Sigmoid colon (tissue), 7 donors: ENCODE data around the gene TWF1. TPM values are rescaled to one million over a fixed set of nuclear protein-coding genes. Genes with fewer than 3 reads are reported as not detected.
"Not testable (repeated sequence)": the region's sequence is repeated elsewhere in the genome, so short reads cannot be mapped to it uniquely, and the experiment has no call there.

Experiments
- DNase-seq: peaks from one replicate; pipeline ENCODE4 v3.0.0-alpha.2; 2019
- H3K27ac ChIP-seq, 4 donors: fragments of 200-600 bp; sonication (generic); one replicate each; pipeline ENCODE4 v1.5.1; 2016 to 2019; ENCODE audit warnings: mild to moderate bottlenecking in 1 of 4
- H3K27me3 ChIP-seq, 3 donors: fragments of 200-600 bp; sonication (generic); one replicate each; pipeline ENCODE4 v1.5.1; 2019; ENCODE audit warnings: mild to moderate bottlenecking in 1 of 3
- H3K36me3 ChIP-seq, 4 donors: fragments of 200-600 bp; sonication (generic); one replicate each; pipeline ENCODE4 v1.5.1; 2016 to 2019
- H3K4me1 ChIP-seq, 4 donors: fragments of 200-600 bp; sonication (generic); one replicate each; pipeline ENCODE4 v1.5.1; 2017 to 2019
- H3K4me3 ChIP-seq, 4 donors: fragments of 200-600 bp; sonication (generic); one replicate each; pipeline ENCODE4 v1.5.1; 2017 to 2019; ENCODE audit warnings: mild to moderate bottlenecking in 2 of 4, moderate library complexity in 1 of 4
- H3K9me3 ChIP-seq, 4 donors: fragments of 200-600 bp in 3 of 4; sonication (generic) in 3 of 4; one replicate each; pipeline versions ENCODE4 v1.5.1 to v1.6.1; 2013 to 2019
- EP300 ChIP-seq, 4 donors: sonication (generic); formaldehyde crosslinking; IDR thresholded peaks; one replicate each; pipeline ENCODE4 v1.6.1; 2017; ENCODE audit warnings: antibody characterized with exemption in 4 of 4
- POLR2A ChIP-seq, 2 donors: fragments of 450-650 bp; IDR thresholded peaks; one replicate each; pipeline ENCODE4 v1.6.1; 2016; ENCODE audit warnings: antibody characterized with exemption in 2 of 2, mild to moderate bottlenecking in 2 of 2, moderate library complexity in 2 of 2
- POLR2AphosphoS5 ChIP-seq, 4 donors: sonication (generic); formaldehyde crosslinking; IDR thresholded peaks; one replicate each; pipeline ENCODE4 v1.6.1; 2017; ENCODE audit warnings: antibody characterized with exemption in 4 of 4
- WGBS, 2 donors: extraction: QIAGEN DNeasy Blood & Tissue Kit; methylation state at CpG; one replicate each; pipeline ENCODE4 v1.1.7; 2013; 5-methylcytosine and 5-hydroxymethylcytosine counted together
- intact Hi-C: fragments of 100-400 bp; cut with DNase I; formaldehyde crosslinking; loops from one replicate; pipeline ENCODE4 v1.15.1; 2023
- polyA plus RNA-seq, 3 donors: library from polyadenylated mRNA; stranded (reverse); fragments of 200-250 nt; gene quantifications; one replicate each; pipeline ENCODE4 v1.2.3, GENCODE V29; 2013
- total RNA-seq, 4 donors: library from RNA; depleted of rRNA; stranded (reverse); fragments of >200 nt; gene quantifications; one replicate each; pipeline ENCODE4 v1.1.0, GENCODE V29; 2016
- TF ChIP-seq, protein P1 (sequence below), 4 experiments: fragments of 450-650 bp in 3 of 4; fragments of 200-600 bp in 1 of 4; IDR thresholded peaks; one replicate each; pipeline ENCODE4 v1.5.1; 2016 to 2019; ENCODE audit warnings: antibody characterized with exemption in 4 of 4, mild to moderate bottlenecking in 3 of 4, moderate library complexity in 2 of 4
- donor health status: healthy with polysubstance abuse.
- donor health status: Bipolar disorder and iron deficiency.
- donor health status: healthy.

The TWF1 gene
- total and polyA plus RNA-seq, 7 donors = 63.8 to 168 (median 104) TPM

DNA sequence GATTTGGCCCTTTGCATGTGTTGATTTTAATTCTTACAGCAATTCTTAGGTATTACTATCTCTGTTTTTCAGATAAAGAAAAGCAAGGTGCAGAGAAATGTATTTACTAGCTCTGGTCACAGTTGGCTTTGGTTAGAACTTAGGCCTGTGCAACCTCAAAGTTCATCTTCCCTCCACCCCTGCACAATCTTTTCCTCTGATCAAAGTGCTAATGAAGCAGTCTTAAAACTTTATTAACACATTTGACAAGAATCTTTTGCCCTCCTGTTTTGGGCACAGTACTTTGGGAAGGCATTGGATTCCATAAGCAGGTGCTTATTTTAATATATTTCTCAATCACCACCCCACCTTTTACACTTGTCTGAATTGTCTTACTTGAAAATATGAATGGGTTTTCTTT lies 44.6 kb downstream of the TWF1 start:
- Histone ChIP-seq H3K4me1 (peaks cover 0 to 30% (median 20%) of the 10 kb centered on the region in 4 donors), H3K36me3 (no peaks in the 10 kb centered on the region), H3K4me3 (no peak overlapping the region), H3K27ac (no peak overlapping the region), H3K27me3 (no peaks in the 10 kb centered on the region), H3K9me3 (no peaks in the 10 kb centered on the region)
- TF ChIP-seq EP300 (IDR thresholded peaks at IDR 0.05) (no peak), POLR2AphosphoS5 (IDR thresholded peaks at IDR 0.05) (no peak), POLR2A (IDR thresholded peaks at IDR 0.05) (no peak)
- TF ChIP-seq, protein P1, sequence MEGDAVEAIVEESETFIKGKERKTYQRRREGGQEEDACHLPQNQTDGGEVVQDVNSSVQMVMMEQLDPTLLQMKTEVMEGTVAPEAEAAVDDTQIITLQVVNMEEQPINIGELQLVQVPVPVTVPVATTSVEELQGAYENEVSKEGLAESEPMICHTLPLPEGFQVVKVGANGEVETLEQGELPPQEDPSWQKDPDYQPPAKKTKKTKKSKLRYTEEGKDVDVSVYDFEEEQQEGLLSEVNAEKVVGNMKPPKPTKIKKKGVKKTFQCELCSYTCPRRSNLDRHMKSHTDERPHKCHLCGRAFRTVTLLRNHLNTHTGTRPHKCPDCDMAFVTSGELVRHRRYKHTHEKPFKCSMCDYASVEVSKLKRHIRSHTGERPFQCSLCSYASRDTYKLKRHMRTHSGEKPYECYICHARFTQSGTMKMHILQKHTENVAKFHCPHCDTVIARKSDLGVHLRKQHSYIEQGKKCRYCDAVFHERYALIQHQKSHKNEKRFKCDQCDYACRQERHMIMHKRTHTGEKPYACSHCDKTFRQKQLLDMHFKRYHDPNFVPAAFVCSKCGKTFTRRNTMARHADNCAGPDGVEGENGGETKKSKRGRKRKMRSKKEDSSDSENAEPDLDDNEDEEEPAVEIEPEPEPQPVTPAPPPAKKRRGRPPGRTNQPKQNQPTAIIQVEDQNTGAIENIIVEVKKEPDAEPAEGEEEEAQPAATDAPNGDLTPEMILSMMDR (IDR thresholded peaks at IDR 0.05) = no peak
- intact Hi-C loops = no loop called here
- DNase-seq = no peak

DNA sequence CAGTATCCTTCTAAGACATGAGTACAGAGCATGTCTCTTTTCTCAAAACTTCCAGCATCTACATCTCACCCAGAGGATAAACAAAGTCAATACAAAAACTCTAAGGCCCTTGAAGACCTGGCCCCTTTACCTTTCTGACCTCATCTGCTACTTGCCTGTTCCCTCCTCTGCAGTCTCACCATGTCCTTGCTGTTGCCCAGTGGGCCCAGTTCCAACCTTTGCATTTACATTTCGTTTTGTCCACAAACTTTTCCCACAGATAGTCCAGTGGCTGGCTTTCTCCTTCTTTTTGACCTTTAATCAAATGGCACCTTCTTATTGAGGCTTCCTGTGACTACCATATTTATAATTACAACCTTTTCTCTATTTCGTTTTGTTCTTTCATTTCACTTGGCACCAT lies 45.7 kb downstream of the TWF1 start:
- intact Hi-C loops = no loop called here
- TF ChIP-seq POLR2AphosphoS5 (IDR thresholded peaks at IDR 0.05) (no peak), POLR2A (IDR thresholded peaks at IDR 0.05) (no peak), EP300 (IDR thresholded peaks at IDR 0.05) (no peak)
- TF ChIP-seq, protein P1 (IDR thresholded peaks at IDR 0.05) = no peak
- no peak for DNase-seq
- H3K36me3 ChIP-seq = no peaks in the 10 kb centered on the region
- 41 to 70% methylated on average over 2 of the region's 2 CpGs for WGBS, 2 donors
- H3K27me3 ChIP-seq = no peaks in the 10 kb centered on the region
- H3K9me3 ChIP-seq = no peaks in the 10 kb centered on the region
- no peak overlapping the region for H3K27ac ChIP-seq
- H3K4me1 ChIP-seq = peaks cover 0 to 30% (median 20%) of the 10 kb centered on the region in 4 donors
- H3K4me3 ChIP-seq = no peak overlapping the region

DNA sequence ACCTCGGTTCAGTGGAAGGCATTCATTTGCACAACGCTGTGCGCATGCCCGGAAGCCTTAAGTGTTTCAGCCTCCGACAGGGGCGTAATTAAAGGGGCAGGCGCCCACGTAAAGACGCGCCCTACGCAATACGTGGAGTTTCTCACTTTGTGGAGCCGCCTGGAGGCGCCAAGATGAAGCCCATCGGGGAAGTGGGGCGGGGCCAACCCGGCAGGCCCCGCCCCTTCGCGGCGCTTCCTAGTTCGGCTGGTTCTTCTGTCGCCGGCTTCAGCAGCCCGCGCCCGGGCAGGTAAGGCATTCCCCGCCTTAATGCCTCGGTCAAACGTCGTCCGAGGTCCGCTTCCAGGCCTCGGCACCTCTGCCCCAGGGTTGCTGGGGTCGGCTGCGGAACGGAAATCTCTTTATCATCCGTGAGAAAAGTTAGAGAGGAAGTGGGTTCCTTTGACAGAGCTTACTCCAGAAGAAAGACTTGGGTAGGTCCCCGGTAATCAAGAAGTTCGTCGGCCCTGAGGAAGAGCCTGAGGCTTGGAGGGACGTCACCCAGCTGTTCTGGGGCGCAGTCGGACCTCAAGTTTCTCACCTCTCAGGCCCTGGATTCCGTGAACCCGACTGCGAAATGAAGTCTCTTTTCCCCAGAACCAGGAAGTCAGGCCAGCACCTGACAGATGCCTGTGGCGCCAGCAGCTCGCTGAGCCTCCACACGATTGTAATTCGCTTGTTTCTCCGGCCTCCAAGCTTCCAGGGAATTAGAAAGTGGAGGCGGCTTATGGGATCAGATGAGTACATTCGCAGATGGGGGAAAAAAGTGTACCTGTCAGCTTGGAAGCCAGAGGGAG lies 47.2 kb downstream of the TWF1 start, which contains the start of the genes IRAK4 and PUS7L:
Gene IRAK4 (plus strand): TSS at position 224 of the 836 bp plus-strand sequence. CDS start 9,161 bp downstream, outside the sequence.
Gene PUS7L (minus strand): TSS at position 63 of the 836 bp plus-strand sequence. CDS start 3,545 bp downstream, outside the sequence.
- Histone ChIP-seq H3K9me3 (no peaks in the 10 kb centered on the region), H3K4me3 (peak within 1 kb of the TSS; percentile 51 to 77 (median 70)), H3K27ac (peak within 1 kb of the TSS; percentile 81 to 90 (median 82)), H3K27me3 (no peaks in the 10 kb centered on the region), H3K4me1 (peaks cover 0 to 30% (median 20%) of the 10 kb centered on the region in 4 donors), H3K36me3 (peaks cover 0 to 12% (median 0%) of the 10 kb centered on the region in 4 donors)
- 0% methylated on average over 54 of the region's 54 CpGs for WGBS, 2 donors
- intact Hi-C loops = loop anchor here (1.0 to 5.0 kb wide), 3 partner anchors 47 to 1167 kb away; partner anchors contain the start of gene TWF1
- peak; percentile 98 for DNase-seq
- TF ChIP-seq POLR2A (IDR thresholded peaks at IDR 0.05) = peak; percentile 55 to 65
- peak in 1 of 4 donors; percentile 16 for TF ChIP-seq EP300 (IDR thresholded peaks at IDR 0.05)
- TF ChIP-seq POLR2AphosphoS5 (IDR thresholded peaks at IDR 0.05) = peak; percentile 55 to 83 (median 70)
- TF ChIP-seq, protein P1 (IDR thresholded peaks at IDR 0.05) = peak in 3 of 4 experiments; percentile 14 to 48 (median 23)

DNA sequence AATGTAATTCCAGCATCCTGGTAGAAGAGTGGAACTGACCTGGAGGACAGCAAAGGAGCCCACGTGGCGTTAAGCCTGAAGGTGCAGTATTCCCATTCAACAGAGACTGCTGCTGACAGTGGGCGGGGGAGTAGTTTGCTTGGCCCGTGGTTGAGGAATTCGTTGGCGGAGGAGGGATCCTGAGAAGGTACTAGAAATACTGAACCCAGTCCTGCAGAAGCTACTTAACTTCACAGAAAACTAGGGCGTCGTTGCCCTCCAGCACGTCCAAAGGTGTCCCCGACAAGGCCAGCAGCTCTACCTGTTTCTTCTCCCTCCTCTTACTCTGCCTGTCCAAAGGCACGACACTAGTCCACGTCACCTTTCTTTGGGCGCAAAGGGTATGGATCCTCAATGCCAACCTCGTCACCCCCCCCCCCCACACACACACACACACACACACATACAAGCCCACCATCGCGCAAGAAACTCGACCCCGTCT lies 47.8 kb downstream of the TWF1 start:
- WGBS, 2 donors = 0 to 1% methylated on average over 18 of the region's 18 CpGs
- Histone ChIP-seq H3K4me1 (peaks cover 0 to 34% (median 20%) of the 10 kb centered on the region in 4 donors), H3K27me3 (no peaks in the 10 kb centered on the region), H3K4me3 (peak overlapping the region; percentile 51 to 77 (median 70)), H3K27ac (peak overlapping the region; percentile 81 to 90 (median 82)), H3K9me3 (no peaks in the 10 kb centered on the region), H3K36me3 (peaks cover 0 to 19% (median 0%) of the 10 kb centered on the region in 4 donors)
- peak; percentile 62 for DNase-seq
- intact Hi-C loops = loop anchor here (2.0 to 5.0 kb wide), 2 partner anchors 125 to 1166 kb away; no protein-coding TSS in a partner anchor
- TF ChIP-seq EP300 (IDR thresholded peaks at IDR 0.05) = no peak

DNA sequence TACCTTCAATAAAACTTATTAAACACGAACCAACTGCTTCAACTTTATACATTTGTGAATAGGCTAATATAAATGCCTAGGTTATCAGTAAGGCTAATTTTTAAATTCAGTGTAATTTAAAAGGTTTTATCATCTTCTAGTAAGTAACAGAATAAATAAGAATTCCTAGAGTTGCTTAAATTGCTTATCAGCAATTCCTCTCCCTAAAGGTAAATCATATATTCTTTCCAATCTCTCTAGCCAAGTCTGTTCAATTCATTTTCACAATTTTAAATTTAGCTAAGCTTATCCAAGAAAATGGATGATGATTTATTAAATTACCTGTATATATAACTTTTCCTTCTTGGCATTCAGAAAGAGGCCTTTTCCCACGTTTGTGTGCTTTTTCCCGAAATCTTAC lies 52.1 kb downstream of the TWF1 start:
- peaks cover 0 to 14% (median 5%) of the 10 kb centered on the region in 4 donors for H3K4me1 ChIP-seq
- no peak for DNase-seq
- intact Hi-C loops = no loop called here
- no peaks in the 10 kb centered on the region for H3K27me3 ChIP-seq
- TF ChIP-seq, protein P1 (IDR thresholded peaks at IDR 0.05) = no peak
- TF ChIP-seq POLR2AphosphoS5 (IDR thresholded peaks at IDR 0.05) (no peak), EP300 (IDR thresholded peaks at IDR 0.05) (no peak), POLR2A (IDR thresholded peaks at IDR 0.05) (no peak)
- WGBS, 2 donors = 89 to 91% methylated on average over 3 of the region's 3 CpGs
- no peaks in the 10 kb centered on the region for H3K9me3 ChIP-seq
- H3K36me3 ChIP-seq = peaks cover 0 to 19% (median 0%) of the 10 kb centered on the region in 4 donors
- no peak overlapping the region for H3K4me3 ChIP-seq
- H3K27ac ChIP-seq = no peak overlapping the region

DNA sequence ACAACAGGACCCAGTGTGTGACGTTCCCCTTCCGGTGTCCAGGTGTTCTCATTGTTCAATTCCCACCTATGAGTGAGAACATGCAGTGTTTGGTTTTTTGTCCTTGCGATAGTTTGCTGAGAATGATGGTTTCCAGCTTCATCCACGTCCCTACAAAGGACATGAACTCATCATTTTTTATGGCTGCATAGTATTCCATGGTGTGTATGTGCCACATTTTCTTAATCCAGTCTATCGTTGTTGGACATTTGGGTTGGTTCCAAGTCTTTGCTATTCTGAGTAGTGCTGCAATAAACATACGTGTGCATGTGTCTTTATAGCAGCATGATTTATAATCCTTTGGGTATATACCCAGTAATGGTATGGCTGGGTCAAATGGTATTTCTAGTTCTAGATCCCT lies 54.8 kb downstream of the TWF1 start:
- DNase-seq, intact Hi-C loops, H3K4me3 ChIP-seq, H3K4me1 ChIP-seq, H3K27me3 ChIP-seq, H3K27ac ChIP-seq, H3K9me3 ChIP-seq: not testable (repeated sequence)
- peaks cover 0 to 19% (median 0%) of the 10 kb centered on the region in 4 donors for H3K36me3 ChIP-seq
- 95 to 96% methylated on average over 5 of the region's 6 CpGs for whole genome bisulfite sequencing, 2 donors
